Measurements from ENCODE around the gene MYL7. TPM values are rescaled to one million over a fixed set of nuclear protein-coding genes. Genes with fewer than 3 reads are reported as not detected.
"Not testable (repeated sequence)": the region's sequence is repeated elsewhere in the genome, so short reads cannot be mapped to it uniquely, and the experiment has no call there.

The MYL7 gene
- total RNA-seq, 1 donor: not detected

DNA sequence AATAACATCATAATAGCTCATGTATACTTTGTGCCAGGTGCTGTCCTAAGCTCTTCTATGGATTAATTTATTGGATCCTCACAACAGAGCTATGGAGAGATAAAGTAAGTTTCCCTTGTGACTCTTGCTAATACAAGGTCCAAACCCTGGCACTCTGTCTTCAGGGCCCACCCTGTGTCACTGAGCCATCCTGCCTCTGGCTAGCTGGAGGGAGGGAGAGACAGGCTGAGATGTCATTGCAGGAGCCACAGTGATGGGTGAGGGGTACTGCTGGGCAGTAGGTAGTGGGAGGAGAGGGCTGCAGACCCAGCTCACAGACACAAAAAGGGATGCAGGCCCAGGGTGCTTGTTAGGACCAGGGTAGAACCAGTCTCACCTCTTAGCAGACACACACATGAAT, 31.2 kb upstream of the MYL7 start:
- no peak for DNase-seq (ENCODE audit: low read depth in 2 of 3, low spot score in 2 of 3)

DNA sequence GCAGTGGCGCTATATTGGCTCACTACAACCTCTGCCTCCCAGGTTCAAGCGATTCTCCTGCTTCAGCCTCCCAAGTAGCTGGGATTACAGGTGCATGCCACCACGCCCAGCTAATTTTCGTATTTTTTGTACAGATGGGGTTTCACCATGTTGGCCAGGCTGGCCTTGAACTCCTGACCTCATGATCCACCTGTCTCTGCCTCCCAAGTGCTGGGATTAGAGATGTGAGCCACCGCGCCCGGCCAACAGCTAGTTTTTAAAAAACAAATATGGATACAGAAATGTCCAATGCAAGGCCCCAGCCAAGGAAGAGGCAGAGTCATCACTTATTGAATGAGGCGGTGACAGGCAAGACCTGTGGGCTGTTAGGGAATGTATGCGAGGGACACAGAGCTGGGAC, 30.8 kb upstream of the MYL7 start:
- DNase-seq (ENCODE audit: low read depth in 2 of 3, low spot score in 2 of 3): not testable (repeated sequence)

DNA sequence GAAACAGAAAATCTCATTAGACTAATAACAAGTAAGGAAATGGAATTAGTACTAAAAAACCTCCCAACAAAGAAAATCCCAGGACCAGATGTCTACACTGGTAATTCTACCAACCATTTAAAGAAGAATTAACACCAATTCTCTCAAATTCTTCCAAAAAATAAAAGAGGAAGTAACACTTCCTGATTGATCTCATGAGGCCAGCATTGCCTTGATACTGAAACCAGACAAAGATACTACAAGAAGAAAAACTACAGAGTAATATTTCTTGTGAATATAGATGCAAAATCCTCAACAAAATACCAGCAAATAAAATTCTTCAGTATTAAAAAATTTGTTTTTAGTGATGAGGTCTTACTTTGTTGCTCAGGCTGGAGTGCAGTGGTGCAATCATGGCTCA, 26.8 kb upstream of the MYL7 start:
- peak in 2 of 3 donors; percentile 8 to 42 for DNase-seq (ENCODE audit: low read depth in 2 of 3, low spot score in 2 of 3)

DNA sequence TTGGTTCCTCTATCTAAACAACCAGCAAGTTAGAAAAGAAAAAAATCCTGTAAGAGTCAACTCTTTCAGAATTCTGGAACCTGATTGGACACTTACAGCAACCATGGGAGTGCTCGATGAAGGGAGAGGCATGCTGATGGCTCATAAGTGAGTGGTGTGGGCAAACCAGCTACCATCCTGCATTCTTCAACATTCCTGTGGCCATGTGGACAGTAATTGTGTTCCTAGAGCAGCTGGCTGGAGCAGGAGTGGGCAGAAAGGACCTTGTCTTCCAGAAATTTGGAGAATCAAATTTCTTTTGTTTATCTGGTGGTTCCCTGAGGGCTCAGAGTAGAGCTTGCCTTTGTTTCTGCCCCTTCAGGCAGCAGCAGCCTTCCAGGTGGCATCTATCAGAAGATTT, 22.5 kb upstream of the MYL7 start:
- no peak for DNase-seq (ENCODE audit: low read depth in 2 of 3, low spot score in 2 of 3)

GRCh38 chr7:44162785-44163395, 21.8 kb upstream of the MYL7 start:
- no peak for DNase-seq (ENCODE audit: low read depth in 2 of 3, low spot score in 2 of 3)

DNA sequence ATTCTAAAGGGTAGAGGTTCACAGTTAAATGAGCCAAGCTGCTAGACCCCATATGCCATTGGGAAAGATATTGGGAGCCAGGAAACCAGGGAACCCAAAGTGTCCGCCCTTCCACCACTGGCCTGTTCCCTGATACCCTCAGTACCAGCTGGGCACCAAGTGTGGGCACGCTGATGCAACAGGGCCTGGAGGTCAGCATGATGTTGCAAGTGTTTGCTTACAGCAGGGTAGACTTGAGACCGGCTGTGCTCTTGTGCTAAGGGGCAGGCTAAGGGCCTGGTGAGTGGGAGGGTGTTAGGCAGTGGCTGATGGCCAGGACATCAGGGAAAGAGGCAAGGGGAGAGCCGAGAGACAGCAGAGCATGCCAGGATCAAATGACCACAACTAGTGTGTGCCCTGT, 21.0 kb upstream of the MYL7 start:
- no peak for DNase-seq (ENCODE audit: low read depth in 2 of 3, low spot score in 2 of 3)

DNA sequence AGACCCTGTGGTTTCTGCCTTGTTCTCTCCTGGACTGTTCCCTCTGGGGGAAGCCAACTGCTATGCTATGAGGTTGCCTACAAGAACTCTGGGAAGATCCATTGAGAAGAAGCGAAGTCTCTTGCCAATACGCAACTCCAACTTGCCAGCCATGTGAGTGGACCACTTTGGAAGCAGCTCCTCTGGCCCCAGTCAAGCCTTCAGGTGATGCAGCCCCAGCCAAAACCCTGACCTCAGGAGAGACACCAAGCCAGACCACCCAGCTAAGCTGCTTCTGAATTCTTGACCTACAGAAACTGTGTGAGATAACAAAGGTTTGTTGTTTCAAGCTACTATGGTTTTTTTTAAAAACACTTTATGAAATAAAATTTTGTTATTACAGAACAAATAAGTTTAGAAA, 20.2 kb upstream of the MYL7 start:
- DNase-seq (ENCODE audit: low read depth in 2 of 3, low spot score in 2 of 3): no peak

DNA sequence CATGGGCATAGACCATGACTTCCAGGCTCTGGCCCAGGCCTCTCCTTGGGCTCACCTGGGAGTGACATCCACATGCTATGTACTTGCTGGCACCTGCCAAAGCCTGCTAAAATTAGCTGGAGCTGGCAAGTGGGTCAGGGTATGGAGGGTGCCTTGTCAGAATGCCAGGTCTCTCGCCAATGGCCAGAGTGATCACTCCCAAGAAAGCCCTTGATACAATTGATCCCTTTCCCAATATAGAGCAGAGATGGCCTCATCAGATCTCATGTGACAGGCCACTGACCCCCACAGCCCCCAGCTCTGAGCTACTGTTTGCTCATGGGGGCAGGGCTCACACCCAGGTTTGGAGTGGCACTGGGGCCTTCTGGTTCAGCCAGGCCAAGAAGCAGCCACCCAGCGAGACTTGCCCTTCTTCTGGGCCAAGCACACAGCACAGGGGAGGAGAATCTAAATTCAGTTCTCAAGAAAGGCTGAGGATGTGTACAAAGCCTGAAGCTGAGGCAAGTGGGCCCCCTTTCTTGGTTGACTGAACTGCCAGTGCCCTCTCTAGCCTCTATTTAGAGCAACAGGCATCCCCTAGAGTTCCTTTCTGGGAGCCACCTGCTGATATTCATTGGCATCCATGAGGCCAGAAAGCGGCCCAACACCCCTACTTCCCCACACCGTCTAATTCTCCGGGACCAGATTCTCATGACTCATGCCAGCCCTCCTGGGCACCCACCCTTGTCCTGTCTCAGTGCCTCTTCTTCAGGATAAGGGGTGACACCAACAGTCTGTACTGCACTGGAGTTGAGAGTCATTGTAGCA, 18.9 kb upstream of the MYL7 start:
- DNase-seq (ENCODE audit: low read depth in 2 of 3, low spot score in 2 of 3): no peak

- DNase-seq (ENCODE audit: low read depth in 2 of 3, low spot score in 2 of 3): no peak
These were observed 17.9 kb upstream of the MYL7 start for GRCh38 chr7:44158873-44159631.

GRCh38 chr7:44158096-44158872, 17.2 kb upstream of the MYL7 start:
- no peak for DNase-seq (ENCODE audit: low read depth in 2 of 3, low spot score in 2 of 3)

DNA sequence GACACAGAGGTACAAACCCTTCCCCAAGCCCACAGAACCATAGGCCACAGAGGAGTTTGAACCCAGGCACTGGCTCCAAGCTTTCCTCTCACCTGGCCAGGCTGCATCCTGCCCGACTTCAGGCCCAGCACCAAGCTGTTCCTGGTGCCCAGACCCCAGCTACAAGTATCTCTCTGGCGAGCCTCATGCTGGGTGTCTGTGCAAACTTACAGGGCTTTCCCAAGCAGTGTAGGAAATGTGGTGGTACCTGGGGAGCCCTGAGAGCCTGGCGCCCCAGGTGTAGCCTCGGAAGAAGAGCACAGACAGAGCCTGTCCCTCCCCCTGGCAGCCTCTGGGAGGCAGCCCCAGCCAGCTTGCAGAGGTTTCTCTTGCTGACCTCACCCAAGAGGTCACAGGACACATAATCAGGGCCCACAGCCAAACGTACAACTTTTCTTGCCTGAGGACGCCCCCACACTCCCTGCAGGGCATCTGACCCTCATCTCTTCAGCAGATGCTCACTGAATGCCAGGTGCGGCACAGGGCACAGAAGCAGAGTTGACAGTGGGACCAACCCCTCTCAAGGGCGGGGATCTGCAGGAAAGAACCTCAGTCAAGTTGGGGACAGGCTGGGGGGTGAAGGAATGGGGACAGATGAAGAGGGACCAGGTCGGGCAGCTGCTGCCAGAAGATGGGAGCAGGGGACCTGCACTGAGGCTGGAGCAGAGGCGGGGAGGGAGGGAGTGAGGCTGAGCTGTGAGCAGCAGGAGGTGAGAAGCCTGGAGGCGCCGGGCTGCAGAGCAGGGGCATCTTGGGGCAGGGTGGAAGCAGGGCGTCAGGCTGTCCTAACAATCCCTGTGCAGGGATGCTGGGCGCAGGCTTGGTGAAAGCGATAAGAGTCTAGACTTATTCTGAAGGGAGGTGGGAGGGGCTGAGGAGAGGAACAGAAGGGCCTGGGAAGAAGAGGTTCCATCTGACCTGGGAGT, 16.3 kb upstream of the MYL7 start:
- DNase-seq (ENCODE audit: low read depth in 2 of 3, low spot score in 2 of 3): no peak

DNA sequence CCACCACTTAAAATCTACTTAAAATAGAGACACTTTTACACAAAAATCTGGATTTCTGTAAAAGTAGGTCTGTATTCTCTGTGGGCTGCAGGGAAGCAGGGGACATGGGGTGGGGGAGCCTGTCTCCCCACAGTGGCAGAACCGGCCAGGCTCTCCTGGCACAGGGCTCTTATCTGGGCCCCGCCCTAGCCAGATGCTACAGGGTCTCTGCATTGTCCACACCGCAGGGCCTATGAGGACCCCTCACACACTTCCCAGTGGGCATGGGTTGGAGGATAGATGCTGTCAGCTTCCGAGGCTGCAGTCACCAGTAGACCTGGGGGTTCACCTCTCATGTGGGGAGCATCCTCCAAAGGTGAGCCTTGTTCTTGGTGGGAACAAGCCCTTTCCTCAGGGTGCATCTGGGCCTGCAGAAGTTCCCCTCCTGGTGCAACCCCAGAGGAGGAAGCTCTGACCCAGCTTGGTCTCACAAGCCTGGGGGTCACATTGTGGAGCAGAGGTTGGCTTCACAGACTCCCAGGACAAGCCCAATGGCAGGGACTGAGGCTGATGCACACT, 15.4 kb upstream of the MYL7 start:
- DNase-seq (ENCODE audit: low read depth in 2 of 3, low spot score in 2 of 3): no peak

- no peak for DNase-seq (ENCODE audit: low read depth in 2 of 3, low spot score in 2 of 3)
These were observed 14.4 kb upstream of the MYL7 start for GRCh38 chr7:44155191-44156185.

DNA sequence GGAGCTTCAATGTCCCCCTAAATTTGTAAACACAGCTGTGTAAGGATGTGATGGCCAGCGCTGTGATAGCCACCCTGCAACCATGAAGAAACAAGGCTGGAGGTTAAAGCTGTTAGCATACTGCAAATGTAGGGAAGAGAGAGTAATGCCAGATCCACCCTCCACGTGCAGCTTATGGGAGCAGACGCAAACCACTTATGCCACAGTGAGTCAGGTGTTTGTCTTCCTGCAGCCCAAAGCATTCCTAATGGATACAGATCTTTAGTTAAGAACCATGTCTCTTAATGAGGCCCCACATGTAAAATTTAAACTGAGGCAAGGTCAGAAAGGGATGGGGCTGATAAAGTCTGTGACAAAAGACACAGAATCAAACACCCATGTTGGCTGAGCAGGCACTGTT, 13.6 kb upstream of the MYL7 start:
- no peak for DNase-seq (ENCODE audit: low read depth in 2 of 3, low spot score in 2 of 3)

DNA sequence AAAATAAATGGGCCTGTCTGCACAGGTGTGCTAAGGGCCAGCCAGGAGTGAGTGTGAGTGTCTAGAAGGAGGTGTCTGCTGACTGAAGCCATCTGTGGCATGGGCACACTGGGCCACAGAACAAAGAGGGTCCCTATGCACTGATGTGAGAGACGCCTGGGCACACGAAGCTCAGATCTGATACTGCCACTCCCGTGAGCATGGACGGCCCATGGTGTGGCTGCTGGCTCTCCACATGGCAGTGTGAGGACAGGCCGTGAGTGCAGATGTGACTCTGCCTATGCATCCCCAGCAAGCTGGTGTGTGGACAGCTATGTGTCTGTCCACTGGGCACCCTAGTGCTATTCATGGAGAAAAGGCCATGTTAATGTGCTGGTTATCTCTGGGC, 12.8 kb upstream of the MYL7 start:
- DNase-seq (ENCODE audit: low read depth in 2 of 3, low spot score in 2 of 3): no peak

- no peak for DNase-seq (ENCODE audit: low read depth in 2 of 3, low spot score in 2 of 3)
These were observed 12.1 kb upstream of the MYL7 start for GRCh38 chr7:44152971-44153947.

GRCh38 chr7:44151956-44152355, 10.8 kb upstream of the MYL7 start:
- DNase-seq (ENCODE audit: low read depth in 2 of 3, low spot score in 2 of 3): no peak
